K562 (cell line): ENCODE data around the gene PLA2G4F. TPM values are rescaled to one million over a fixed set of nuclear protein-coding genes. Genes with fewer than 3 reads are reported as not detected.
A peak's percentile ranks its signal among the peaks of the same experiment; 100 is the strongest.

Source experiments
- ATAC-seq: fragments of 200-7000 bp; cut with Tn5 transposase; 3 replicates; pipeline ENCODE4 v1.9.1; 2020; ENCODE audit warnings: moderate library complexity
- BruUV-seq: library from RNA; stranded (reverse); fragments of 400-500 nt; replicated peaks from 2 replicates; lab custom pipeline; 2021; lab: Mats Ljungman, UMichigan
- CTCF ChIA-PET: fragments of 300-600 bp; formaldehyde crosslinking; extraction: SDS; loops from one replicate; lab custom pipeline; 2021; ENCODE audit warnings: low intra/inter-chr PET ratio; lab: Yijun Ruan, JAX
- POLR2A ChIA-PET: fragments of 300-600, 350-650 bp; sonication (Branson Sonifier 250); formaldehyde crosslinking; extraction: SDS; loops from one replicate; lab custom pipeline; 2021; ENCODE audit warnings: antibody characterized with exemption, inconsistent platforms; lab: Yijun Ruan, JAX
- DNase-seq, 4 experiments: peaks; one replicate each; pipeline versions ENCODE4 v3.0.0 to v3.0.0-alpha.2; 2011 to 2018; ENCODE audit warnings: low spot score in 3 of 4, mixed read lengths in 3 of 4; ENCODE audit errors: extremely low read depth in 1 of 4
- FAIRE-seq: peaks from 2 replicates; lab custom pipeline; 2011; peaks lifted over from hg19 to GRCh38; lab: Jason Lieb, UNC
- H2AFZ ChIP-seq: 2 replicates; pipeline ENCODE4 v1.6.0; 2011; ENCODE audit warnings: low read depth, low read length, control low read depth, inconsistent platforms
- H3K27ac ChIP-seq: fragments of 200-600 bp; 3 replicates; pipeline ENCODE4 v1.8.0; 2011; ENCODE audit warnings: low read depth, mild to moderate bottlenecking, control low read depth, inconsistent platforms, low read length, moderate library complexity, mixed read lengths; ENCODE audit errors: extremely low read depth
- H3K27me3 ChIP-seq, 2 experiments: fragments of 300-600 bp in 1 of 2; 2 replicates in 1 of 2; 3 replicates in 1 of 2; pipeline versions ENCODE4 v1.6.0 to v1.8.0; 2011; ENCODE audit warnings: inconsistent platforms in 2 of 2, low read length in 2 of 2, mild to moderate bottlenecking in 1 of 2, mixed read lengths in 1 of 2, moderate library complexity in 1 of 2; ENCODE audit not compliant: control insufficient read depth in 2 of 2, insufficient read depth in 2 of 2
- H3K36me3 ChIP-seq: fragments of 300-600 bp; 3 replicates; pipeline ENCODE4 v1.8.0; 2011; ENCODE audit warnings: mild to moderate bottlenecking, low read length, inconsistent platforms; ENCODE audit not compliant: control insufficient read depth, insufficient read depth
- H3K4me1 ChIP-seq, 2 experiments: fragments of 200-600 bp in 1 of 2; replicated peaks in 1 of 2; 2 replicates in 1 of 2; 3 replicates in 1 of 2; pipeline versions ENCODE4 v1.5.1 to v1.8.0; 2011; ENCODE audit warnings: inconsistent platforms in 2 of 2, low read length in 2 of 2, mild to moderate bottlenecking in 1 of 2, mixed read lengths in 1 of 2, moderate library complexity in 1 of 2; ENCODE audit not compliant: control insufficient read depth in 2 of 2, insufficient read depth in 2 of 2
- H3K4me2 ChIP-seq: 2 replicates; pipeline ENCODE4 v1.6.1; 2011; ENCODE audit warnings: low read length, control low read depth, inconsistent platforms, mixed read lengths; ENCODE audit not compliant: insufficient read depth
- H3K4me3 ChIP-seq: fragments of 200-600 bp; sonication (generic), shearing (Covaris generic); 2 replicates; pipeline ENCODE4 v1.5.1; 2016; ENCODE audit warnings: control low read depth, inconsistent platforms
- H3K79me2 ChIP-seq: fragments of 200-600 bp; 3 replicates; pipeline ENCODE4 v1.8.0; 2011; ENCODE audit warnings: low read length, inconsistent platforms; ENCODE audit not compliant: control insufficient read depth, insufficient read depth
- H3K9ac ChIP-seq, 2 experiments: 2 replicates each; pipeline versions ENCODE4 v1.6.0 to v1.6.1; 2011; ENCODE audit warnings: low read depth in 2 of 2, low read length in 2 of 2, control low read depth in 1 of 2, inconsistent platforms in 1 of 2, mild to moderate bottlenecking in 1 of 2, mixed read lengths in 1 of 2; ENCODE audit not compliant: insufficient read depth in 1 of 2
- H3K9me1 ChIP-seq: one replicate; pipeline ENCODE4 v1.6.0; 2011; ENCODE audit warnings: inconsistent platforms, mild to moderate bottlenecking, low read length, moderate library complexity; ENCODE audit not compliant: control insufficient read depth, insufficient read depth
- H3K9me3 ChIP-seq: replicated peaks from 2 replicates; pipeline ENCODE4 v1.5.1; 2011; ENCODE audit warnings: low read depth, low read length, inconsistent platforms; ENCODE audit not compliant: control insufficient read depth, insufficient read depth
- H4K20me1 ChIP-seq: replicated peaks from 2 replicates; pipeline ENCODE4 v1.6.1; 2011; ENCODE audit warnings: low read length, inconsistent platforms, mixed read lengths; ENCODE audit not compliant: control insufficient read depth, insufficient read depth
- GMEB1 ChIP-seq: fragments of 250-450 bp; sonication (Bioruptor Pico); IDR thresholded peaks from 2 replicates; pipeline ENCODE4 v1.4.0; 2020; ENCODE audit warnings: mild to moderate bottlenecking
- HBP1 ChIP-seq: fragments of 450-650 bp; formaldehyde crosslinking; IDR thresholded peaks from 2 replicates; pipeline ENCODE4 v1.4.0; 2022; ENCODE audit warnings: missing genetic modification characterization
- MYNN ChIP-seq, 2 experiments: sonication (generic); formaldehyde crosslinking in 1 of 2; IDR thresholded peaks; 2 replicates each; pipeline versions ENCODE4 v1.5.0 to v1.6.1; 2016 to 2020; ENCODE audit warnings: antibody characterized with exemption in 1 of 2, missing genetic modification reagents in 1 of 2
- OTX1 ChIP-seq: fragments of 450-650 bp; formaldehyde crosslinking; IDR thresholded peaks from 2 replicates; pipeline ENCODE4 v1.4.0; 2022; ENCODE audit warnings: mild to moderate bottlenecking
- RFX1 ChIP-seq: fragments of 450-650 bp; IDR thresholded peaks from 2 replicates; pipeline ENCODE4 v1.6.1; 2016; ENCODE audit warnings: mild to moderate bottlenecking, moderate library complexity
- ZNF280A ChIP-seq: fragments of 450-650 bp; IDR thresholded peaks from 2 replicates; pipeline ENCODE4 v1.6.1; 2018; ENCODE audit warnings: mild to moderate bottlenecking, low read depth; ENCODE audit not compliant: partially characterized antibody
- ZNF639 ChIP-seq, 2 experiments: fragments of 200-800 bp in 1 of 2; sonication (Bioruptor generic) in 1 of 2; sonication (generic) in 1 of 2; formaldehyde crosslinking in 1 of 2; IDR thresholded peaks in 1 of 2; conservative IDR thresholded peaks in 1 of 2; 2 replicates each; pipeline versions ENCODE4 v1.5.0 to v1.6.1; 2016 to 2020; ENCODE audit warnings: missing compliant biosample characterization in 1 of 2, missing genetic modification characterization in 1 of 2, missing genetic modification reagents in 1 of 2
- WGBS: fragments of 100-300 bp; shearing (Covaris generic); methylation state at CpG from one replicate; pipeline ENCODE4 v1.1.6; 2016; ENCODE audit warnings: low coverage, mixed read lengths; ENCODE audit not compliant: insufficient coverage; ENCODE audit errors: missing lambda C conversion rate; 5-methylcytosine and 5-hydroxymethylcytosine counted together
- in situ Hi-C: fragments of 300-500 bp; cut with MboI; formaldehyde crosslinking; loops from 4 replicates; pipeline ENCODE4 v1.15.0; 2018; ENCODE audit warnings: inconsistent platforms, mixed read lengths
- intact Hi-C: fragments of 100-400 bp; cut with micrococcal nuclease; formaldehyde crosslinking; loops from 2 replicates; pipeline ENCODE4 v1.14.2; 2022
- polyA plus RNA-seq, 8 experiments: library from polyadenylated mRNA; depleted of rRNA in 4 of 8; stranded (reverse) in 5 of 8; unstranded in 3 of 8; fragments of >200 nt; fragmentation: Nextera tagmentation in 2 of 8; fragmentation: Illumina TruSeq in 1 of 8; extraction: Ambion mirVana in 2 of 8; extraction: Trizol in 1 of 8; gene quantifications; 2 replicates each; pipeline versions ENCODE4 v1.2.1 to v1.2.3, GENCODE V29; 2011 to 2014; ENCODE audit warnings: inconsistent platforms in 1 of 8, missing spikeins in 1 of 8
- total RNA-seq, 7 experiments: library from RNA; depleted of rRNA in 6 of 7; stranded (reverse); fragments of >200 nt in 6 of 7; fragmentation: Illumina TruSeq in 2 of 7; extraction: Trizol in 2 of 7; gene quantifications; 2 replicates each; pipeline versions ENCODE4 v1.2.1 to v1.2.3, GENCODE V29; 2011 to 2021; ENCODE audit warnings: low replicate concordance in 1 of 7

Gene PLA2G4F
- total and polyA plus RNA-seq, 9 of the 15 experiments (the other 6 are each of a cell fraction or from before 2014, with no cell fraction given): 0.02 TPM; not detected in 8

- ATAC-seq (no peak), DNase-seq (no peak), FAIRE-seq (no peak)
- no peak for TF ChIP-seq OTX1 (CRISPR knock-in tag)
- TF ChIP-seq HBP1 (CRISPR knock-in tag): no peak
- TF ChIP-seq ZNF280A: no peak
- no peak for TF ChIP-seq MYNN (IDR thresholded peaks at IDR 0.05)
- no peak for TF ChIP-seq MYNN (CRISPR knock-in tag; IDR thresholded peaks at IDR 0.05)
- TF ChIP-seq RFX1: peak; percentile 59
- TF ChIP-seq GMEB1: no peak
- no peak for TF ChIP-seq ZNF639 (CRISPR knock-in tag; conservative IDR thresholded peaks at IDR 0.05 in 1 of 2, IDR thresholded peaks at IDR 0.05 in 1 of 2)
- no peak overlapping the region for H3K9ac ChIP-seq
- H3K4me3 ChIP-seq: no peak overlapping the region
- ChIA-PET POLR2A (interaction anchor here (1.3 kb wide), 1 partner anchor 11 kb away, joined by 3 read pairs; no protein-coding TSS in a partner anchor), CTCF (no interaction called here)
- no peak overlapping the region for H3K27ac ChIP-seq
- no peak overlapping the region for H2AFZ ChIP-seq
- H3K36me3 ChIP-seq: peaks cover 39% of the 10 kb centered on the region
- H3K79me2 ChIP-seq: no peaks in the 10 kb centered on the region
- H4K20me1 ChIP-seq: no peaks in the 10 kb centered on the region
- in situ Hi-C loops: no loop called here
- intact Hi-C loops: no loop called here
- H3K4me1 ChIP-seq: no peaks in the 10 kb centered on the region; a peak in 2 of 5 replicates
- H3K9me3 ChIP-seq: no peaks in the 10 kb centered on the region
- H3K4me2 ChIP-seq: no peak overlapping the region
- WGBS: 83% methylated on average over 2 of the region's 2 CpGs
- no TSS peak for BruUV-seq
- H3K9me1 ChIP-seq: no peaks in the 10 kb centered on the region
- no peaks in the 10 kb centered on the region for H3K27me3 ChIP-seq
Observed at GRCh38 chr15:42178056-42178455, 21.6 kb upstream of the PLA2G4F start.
